HG03460 (cell line): ENCODE measurements around the gene ZNF740.
"Not testable (repeated sequence)": the region's sequence is repeated elsewhere in the genome, so short reads cannot be mapped to it uniquely, and the experiment has no call there.

Source experiments
- ATAC-seq: cut with Tn5 transposase; IDR thresholded peaks from one replicate; pipeline ENCODE4 v1.9.1; 2021; ENCODE audit not compliant: unreplicated experiment

Gene ZNF740, protein sequence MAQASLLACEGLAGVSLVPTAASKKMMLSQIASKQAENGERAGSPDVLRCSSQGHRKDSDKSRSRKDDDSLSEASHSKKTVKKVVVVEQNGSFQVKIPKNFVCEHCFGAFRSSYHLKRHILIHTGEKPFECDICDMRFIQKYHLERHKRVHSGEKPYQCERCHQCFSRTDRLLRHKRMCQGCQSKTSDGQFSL

GRCh38 chr12:53180220-53180930 lies at the start of gene ZNF740, which contains the start of gene CSAD:
TSS of gene ZNF740 (plus strand) at chr12:53180722. CDS start at chr12:53181984, 1,262 bp downstream.
TSS of gene CSAD (minus strand) at chr12:53180925. CDS start at chr12:53173470, 7,455 bp downstream.
- peak; percentile 96 for ATAC-seq

DNA sequence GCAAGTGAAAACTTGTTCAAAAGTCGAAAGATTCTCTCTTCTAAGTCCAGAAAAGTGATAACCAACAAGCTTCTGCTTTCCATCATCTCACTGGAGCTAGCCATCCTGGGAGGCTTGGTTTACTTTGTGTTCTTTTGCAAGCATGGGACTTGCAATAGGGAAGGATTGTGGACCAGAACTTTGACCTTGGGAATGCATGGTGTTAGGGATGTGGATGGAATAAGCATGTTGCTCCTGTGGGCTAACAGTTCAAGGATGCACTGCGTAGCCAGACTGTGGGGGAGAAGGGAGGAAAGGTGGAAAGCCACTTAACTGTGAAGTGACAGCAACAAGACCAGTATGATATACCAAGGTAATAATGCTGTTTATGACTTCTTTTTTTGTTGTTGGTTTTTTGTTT lies 48.7 kb upstream of the ZNF740 start:
- ATAC-seq: no peak

DNA sequence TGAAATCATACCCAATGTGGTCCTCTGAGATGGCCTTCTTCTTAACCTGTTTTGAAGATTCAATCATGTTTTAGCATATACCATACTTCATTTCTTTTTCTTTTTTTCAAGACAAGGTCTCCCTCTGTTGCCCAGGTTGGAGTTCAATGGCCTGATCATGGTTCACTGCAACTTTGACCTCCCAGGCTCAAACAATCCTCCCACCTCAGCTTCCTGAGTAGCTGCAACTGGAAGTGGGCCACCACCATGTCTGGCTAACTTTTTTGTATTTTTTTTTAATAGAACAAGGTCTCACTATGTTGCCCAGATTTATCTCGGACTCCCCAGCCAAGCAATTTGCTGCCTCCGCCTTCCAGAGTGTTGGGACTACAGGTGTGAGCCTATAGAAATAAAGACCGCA lies 46.8 kb upstream of the ZNF740 start:
- no peak for ATAC-seq

- ATAC-seq: no peak
These were observed 37.2 kb upstream of the ZNF740 start for GRCh38 chr12:53143355-53143754.

GRCh38 chr12:53145383-53146260 lies 34.9 kb upstream of the ZNF740 start:
- no peak for ATAC-seq

DNA sequence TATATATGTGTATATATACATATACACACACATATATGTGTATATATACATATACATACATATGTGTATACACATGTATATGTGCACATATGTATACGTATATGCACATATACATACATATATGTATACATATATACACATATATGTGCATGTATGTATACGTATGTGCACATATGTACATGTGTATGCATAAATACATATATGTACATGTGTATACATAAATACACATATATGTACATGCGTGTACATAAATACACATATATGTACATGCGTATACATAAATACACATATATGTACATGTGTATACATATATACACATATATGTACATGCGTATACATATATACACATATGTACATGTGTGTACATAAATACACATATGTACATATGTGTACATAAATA lies 33.3 kb upstream of the ZNF740 start:
- no peak for ATAC-seq

DNA sequence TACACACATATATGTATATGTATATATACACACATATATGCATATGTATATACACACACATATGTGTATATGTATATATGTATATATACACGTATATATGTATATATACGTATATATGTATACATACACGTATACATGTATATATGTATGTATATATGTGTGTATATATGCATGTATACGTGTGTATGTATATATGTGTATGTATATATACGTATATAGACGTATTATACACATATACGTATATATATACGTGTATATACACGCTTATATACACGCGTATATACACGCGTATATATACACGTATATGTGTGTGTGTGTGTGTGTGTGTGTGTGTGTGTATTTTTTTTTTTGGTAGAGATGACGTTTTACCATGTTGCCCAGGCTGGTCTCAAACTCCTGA lies 32.9 kb upstream of the ZNF740 start:
- ATAC-seq: no peak

- no peak for ATAC-seq
These were observed 29.5 kb upstream of the ZNF740 start for GRCh38 chr12:53151039-53151438.

- no peak for ATAC-seq
These were observed 28.1 kb upstream of the ZNF740 start for GRCh38 chr12:53152390-53152789.

DNA sequence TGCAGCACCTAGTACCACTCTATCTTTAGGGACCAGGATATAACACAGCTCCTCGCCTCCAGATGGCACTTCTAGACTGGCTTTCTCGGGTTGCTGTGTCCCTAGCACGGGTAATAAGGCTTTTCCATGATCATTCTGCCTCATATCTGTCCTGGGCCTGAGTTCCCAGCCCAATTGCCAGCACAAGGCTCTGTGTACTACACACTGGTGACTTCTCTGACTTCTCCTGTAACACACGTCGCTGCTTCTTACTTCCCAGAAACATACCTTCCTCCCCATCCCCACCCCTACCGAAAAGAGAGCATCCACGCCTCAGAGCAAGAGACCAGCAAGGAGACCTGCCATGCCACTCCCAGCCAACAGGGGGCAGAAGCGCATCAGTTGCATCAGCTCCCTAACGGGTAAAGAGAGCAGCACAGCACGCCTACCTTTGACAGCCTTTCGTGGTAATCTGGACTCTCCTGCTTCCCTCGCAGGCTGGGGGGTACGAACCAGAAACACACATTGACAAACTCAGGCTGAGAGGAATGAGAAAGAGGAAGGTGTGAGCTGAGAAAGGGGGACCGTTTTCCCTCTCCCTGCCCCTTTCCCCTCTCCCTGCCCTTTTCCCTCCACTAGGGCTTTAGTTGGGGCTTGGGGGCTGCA lies 21.2 kb upstream of the ZNF740 start:
- no peak for ATAC-seq

DNA sequence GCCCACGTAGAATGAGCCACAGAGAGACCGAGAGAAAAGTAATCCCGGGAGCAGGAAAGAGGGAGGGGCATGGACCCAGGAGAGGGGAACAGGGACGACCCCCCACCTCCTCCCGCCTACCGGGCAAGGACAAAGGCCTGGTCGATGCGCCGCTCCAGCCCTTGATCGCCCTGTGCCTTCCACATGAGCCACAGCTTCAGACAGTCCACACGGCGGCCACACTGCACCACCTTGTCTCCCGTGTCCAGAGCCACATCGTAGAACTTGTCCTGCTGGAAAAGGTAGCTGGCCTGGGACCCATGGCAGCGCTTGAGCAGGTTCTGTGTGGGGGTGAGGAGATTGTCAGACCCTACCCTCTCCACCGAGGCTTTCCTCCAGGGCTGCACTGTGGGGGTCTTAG lies 20.5 kb upstream of the ZNF740 start:
- ATAC-seq: no peak

DNA sequence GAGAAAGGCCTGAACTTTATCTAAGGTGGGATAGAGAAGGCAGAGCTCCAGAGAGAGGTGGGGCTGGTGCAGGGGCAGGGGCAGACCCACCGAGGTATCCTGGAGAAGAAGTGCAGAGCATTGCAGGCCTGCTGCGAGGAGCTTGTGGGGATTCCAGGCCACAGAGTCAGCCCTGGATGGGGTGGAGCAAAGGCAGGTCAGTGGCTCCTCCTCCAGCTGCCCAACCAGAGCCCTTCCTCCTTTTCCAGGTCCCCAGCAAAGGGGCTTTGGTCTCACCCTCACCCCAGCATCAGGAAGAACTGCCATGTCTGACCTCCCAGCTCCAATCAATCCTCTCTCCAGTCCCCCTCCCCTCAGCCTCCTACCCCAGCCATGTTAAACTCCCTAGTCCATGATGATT lies 19.8 kb upstream of the ZNF740 start:
- no peak for ATAC-seq

- ATAC-seq: no peak
These were observed 19.2 kb upstream of the ZNF740 start for GRCh38 chr12:53161119-53161911.

- ATAC-seq: not testable (repeated sequence)
These were observed 17.5 kb upstream of the ZNF740 start for GRCh38 chr12:53163008-53163407.

- ATAC-seq: no peak
These were observed 13.7 kb upstream of the ZNF740 start for GRCh38 chr12:53166837-53167236.

DNA sequence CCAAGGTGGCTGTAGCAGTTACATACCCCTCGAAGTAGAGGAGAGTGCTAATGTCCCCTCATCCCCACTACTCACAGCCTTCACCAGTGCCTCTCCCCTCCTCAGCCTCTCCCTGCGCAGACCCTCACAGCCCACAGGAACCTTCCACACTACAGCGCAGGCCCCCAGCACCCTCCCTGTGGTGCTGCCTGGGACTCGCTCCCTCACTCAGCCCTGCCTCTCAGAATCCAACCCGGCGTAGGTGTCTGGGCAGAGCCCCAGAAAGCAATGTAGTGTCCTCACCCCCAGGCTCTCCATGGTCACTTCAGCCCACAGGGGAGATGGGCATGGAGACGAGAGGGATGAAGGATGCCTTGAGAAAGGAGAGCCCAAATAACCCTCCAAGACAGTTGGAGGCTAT lies 10.9 kb upstream of the ZNF740 start:
- ATAC-seq: no peak

DNA sequence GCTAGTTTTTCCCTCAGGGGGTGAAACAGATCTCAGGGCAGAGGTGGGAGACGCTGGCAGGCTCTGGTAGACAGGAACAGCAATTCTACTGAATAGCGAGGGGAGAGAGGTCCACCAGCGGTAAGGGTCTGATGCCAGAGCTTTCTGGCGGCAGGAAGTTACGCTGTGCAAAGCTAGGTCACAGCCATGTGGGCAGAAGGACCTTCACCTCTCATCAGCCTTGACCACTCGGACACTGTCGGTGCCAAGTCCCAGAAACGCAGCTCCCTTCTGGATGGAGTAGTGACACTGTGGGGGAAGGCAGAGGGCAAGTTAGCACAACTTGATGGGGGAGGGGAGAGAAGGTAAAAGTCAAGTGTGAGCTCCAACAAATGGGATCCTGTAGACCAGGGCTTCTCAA lies 10.3 kb upstream of the ZNF740 start:
- ATAC-seq: no peak

- no peak for ATAC-seq
These were observed 9.4 kb upstream of the ZNF740 start for GRCh38 chr12:53170876-53171724.

DNA sequence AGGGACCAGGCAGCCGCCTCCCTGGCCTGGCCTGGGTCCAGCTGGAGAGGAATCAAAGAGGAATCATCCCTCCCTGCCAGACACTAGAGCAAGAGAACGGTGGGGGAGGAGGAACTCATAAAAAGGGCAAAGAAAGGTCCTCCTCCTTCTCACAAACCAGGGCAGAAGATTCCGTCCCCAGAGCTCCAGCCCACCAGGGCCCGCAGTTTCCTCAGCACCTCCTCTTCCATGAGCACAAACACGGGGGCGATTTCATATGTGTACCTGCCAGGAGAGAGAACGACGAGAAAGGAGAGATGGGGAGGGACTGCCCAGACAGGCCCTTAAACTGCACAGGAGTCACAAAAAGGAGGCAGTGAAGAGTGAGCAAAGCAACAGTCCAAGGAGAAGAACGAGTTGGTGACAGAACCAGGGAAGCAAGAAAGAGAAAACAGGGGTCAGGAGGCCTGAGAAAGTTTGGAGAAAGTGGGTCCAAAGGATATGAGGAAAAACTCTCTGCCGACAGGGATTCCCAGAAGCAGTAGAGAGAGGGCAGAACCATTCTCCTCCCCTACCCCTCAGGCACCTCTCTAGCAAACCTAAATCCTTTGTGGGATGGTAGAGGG lies 8.7 kb upstream of the ZNF740 start:
- ATAC-seq: no peak
